ENCODE measurements around the gene CCDC47. TPM values are rescaled to one million over a fixed set of nuclear protein-coding genes. Genes with fewer than 3 reads are reported as not detected.

Gene CCDC47
- total RNA-seq, 6 experiments from 2014 or later, result 45.7 to 69.9 (median 63.6) TPM

DNA sequence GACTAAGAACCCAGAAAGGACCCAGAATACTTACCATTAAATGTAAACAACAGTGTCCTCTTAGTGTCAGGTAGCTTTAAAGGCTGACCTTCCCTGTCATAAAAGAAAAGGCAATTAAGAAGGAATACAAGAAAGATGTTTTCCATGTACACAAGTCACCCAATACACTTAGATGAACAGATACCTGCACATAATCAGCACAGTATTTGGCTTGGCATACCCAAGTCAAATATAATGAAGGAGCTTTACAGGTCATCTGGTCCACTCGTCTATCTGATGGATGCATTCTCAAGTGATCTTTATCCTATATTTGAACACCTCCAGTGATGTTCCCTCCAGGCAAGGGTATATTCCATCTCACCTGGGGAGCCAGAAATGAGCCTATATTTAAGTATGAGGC lies 20.7 kb downstream of the CCDC47 start:
- no peak for TF ChIP-seq POLR2A (IDR thresholded peaks at IDR 0.05)
- TF ChIP-seq, protein P1, sequence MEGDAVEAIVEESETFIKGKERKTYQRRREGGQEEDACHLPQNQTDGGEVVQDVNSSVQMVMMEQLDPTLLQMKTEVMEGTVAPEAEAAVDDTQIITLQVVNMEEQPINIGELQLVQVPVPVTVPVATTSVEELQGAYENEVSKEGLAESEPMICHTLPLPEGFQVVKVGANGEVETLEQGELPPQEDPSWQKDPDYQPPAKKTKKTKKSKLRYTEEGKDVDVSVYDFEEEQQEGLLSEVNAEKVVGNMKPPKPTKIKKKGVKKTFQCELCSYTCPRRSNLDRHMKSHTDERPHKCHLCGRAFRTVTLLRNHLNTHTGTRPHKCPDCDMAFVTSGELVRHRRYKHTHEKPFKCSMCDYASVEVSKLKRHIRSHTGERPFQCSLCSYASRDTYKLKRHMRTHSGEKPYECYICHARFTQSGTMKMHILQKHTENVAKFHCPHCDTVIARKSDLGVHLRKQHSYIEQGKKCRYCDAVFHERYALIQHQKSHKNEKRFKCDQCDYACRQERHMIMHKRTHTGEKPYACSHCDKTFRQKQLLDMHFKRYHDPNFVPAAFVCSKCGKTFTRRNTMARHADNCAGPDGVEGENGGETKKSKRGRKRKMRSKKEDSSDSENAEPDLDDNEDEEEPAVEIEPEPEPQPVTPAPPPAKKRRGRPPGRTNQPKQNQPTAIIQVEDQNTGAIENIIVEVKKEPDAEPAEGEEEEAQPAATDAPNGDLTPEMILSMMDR (IDR thresholded peaks at IDR 0.05), result no peak
- ATAC-seq (no peak), DNase-seq (no peak)
- no peaks in the 10 kb centered on the region for H3K9me3 ChIP-seq
- peaks cover 0 to 61% (median 27%) of the 10 kb centered on the region in 4 donors for H3K36me3 ChIP-seq
- H3K27me3 ChIP-seq, result no peaks in the 10 kb centered on the region
- no peaks in the 10 kb centered on the region for H3K4me1 ChIP-seq
- H3K4me3 ChIP-seq, result no peak overlapping the region
- intact Hi-C loops (cut with DNase I), result no loop called here
- H3K27ac ChIP-seq, result no peak overlapping the region
- 25% methylated on average over 1 of the region's 1 CpG for whole genome bisulfite sequencing (ENCODE audit: insufficient coverage, low coverage, low lambda C conversion rate, missing lambda C conversion rate)

DNA sequence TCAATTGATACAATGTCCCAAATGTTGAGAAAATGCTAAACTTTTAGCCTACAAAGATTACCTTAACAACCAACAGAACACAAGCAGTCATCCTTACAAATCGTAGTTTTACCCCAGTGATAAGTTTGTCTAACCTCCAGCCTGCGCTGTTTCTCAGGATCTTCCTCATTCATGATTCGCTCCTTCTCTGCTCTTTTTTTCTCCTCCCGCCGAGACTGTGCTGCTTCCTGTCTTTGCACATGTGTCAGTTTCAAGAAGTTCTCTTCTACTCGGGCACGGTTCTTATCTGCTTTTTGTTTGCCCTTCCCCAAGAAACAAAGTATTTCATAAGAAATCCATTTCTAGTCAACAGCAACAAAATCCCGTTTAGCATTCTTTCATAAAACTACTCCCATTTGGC lies 21.6 kb downstream of the CCDC47 start:
- DNase-seq, result no peak
- H3K27me3 ChIP-seq, result no peaks in the 10 kb centered on the region
- ATAC-seq, result peak; percentile 34 to 56 (median 42)
- H3K9me3 ChIP-seq, result no peaks in the 10 kb centered on the region
- TF ChIP-seq POLR2A (IDR thresholded peaks at IDR 0.05), result no peak
- TF ChIP-seq, protein P1 (IDR thresholded peaks at IDR 0.05), result no peak
- no peaks in the 10 kb centered on the region for H3K4me1 ChIP-seq
- no peak overlapping the region for H3K4me3 ChIP-seq
- WGBS (ENCODE audit: insufficient coverage, low coverage, low lambda C conversion rate, missing lambda C conversion rate), result 42% methylated on average over 8 of the region's 8 CpGs
- peaks cover 0 to 62% (median 34%) of the 10 kb centered on the region in 4 donors for H3K36me3 ChIP-seq
- intact Hi-C loops (cut with DNase I), result no loop called here
- no peak overlapping the region for H3K27ac ChIP-seq

DNA sequence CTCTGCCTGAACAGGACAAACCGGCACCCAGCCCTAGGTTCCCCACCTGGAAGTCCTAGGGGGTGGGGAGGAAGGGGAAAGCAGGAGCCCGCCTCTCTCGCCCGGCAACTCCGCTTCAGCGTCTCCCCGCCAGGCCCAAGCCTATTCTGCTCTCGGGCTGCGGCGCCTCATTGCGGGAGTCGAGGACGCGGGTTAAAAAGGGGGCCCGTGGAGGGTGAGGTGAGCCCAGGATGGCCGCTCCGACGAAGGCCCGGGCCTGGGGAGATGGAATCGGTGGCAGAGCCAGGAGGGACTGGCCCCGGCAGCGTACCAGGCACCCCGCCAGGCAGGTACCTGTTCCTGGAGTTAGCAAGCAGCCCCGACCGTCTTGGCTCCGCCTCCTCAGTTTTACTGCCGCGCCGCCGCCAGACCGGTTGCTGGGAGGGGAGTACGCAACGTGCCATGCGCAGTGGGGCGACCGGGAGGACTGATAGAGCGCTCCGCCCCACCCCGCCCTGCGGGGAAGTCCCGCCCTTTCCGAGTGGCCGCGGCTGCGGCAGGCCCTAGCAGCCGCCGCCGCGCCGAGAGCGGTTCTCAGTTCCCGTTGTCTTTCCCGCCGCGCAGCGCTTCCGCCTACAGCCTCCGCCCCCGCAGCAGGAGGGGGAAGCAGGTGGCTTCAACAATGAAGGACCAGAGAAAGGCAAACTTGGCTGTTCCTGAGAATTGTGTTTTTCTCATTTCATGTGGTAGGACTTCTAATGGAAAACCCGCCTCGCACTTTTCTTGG lies 31.8 kb downstream of the CCDC47 start, which contains the start of gene STRADA:
Gene STRADA, minus strand, starts transcription at position 392 of the 766 bp plus-strand sequence. CDS start 13,430 bp downstream, outside the sequence.
- ATAC-seq, result peak; percentile 97 to 100 (median 98)
- peak; percentile 99 to 100 (median 100) for DNase-seq
- Histone ChIP-seq H3K27ac (peak within 1 kb of the TSS; percentile 33 to 91 (median 70)), H3K9me3 (no peaks in the 10 kb centered on the region), H3K4me1 (peaks cover 0 to 8% (median 3%) of the 10 kb centered on the region in 4 donors), H3K36me3 (peaks cover 0 to 12% (median 8%) of the 10 kb centered on the region in 4 donors), H3K27me3 (no peaks in the 10 kb centered on the region), H3K4me3 (peak within 1 kb of the TSS; percentile 74 to 97 (median 80))
- TF ChIP-seq, protein P1 (IDR thresholded peaks at IDR 0.05), result no peak
- TF ChIP-seq POLR2A (IDR thresholded peaks at IDR 0.05), result peak; percentile 89
- WGBS (ENCODE audit: insufficient coverage, low coverage, low lambda C conversion rate, missing lambda C conversion rate), result under 1% methylated on average over 41 of the region's 61 CpGs
- intact Hi-C loops (cut with DNase I), result no loop called here

DNA sequence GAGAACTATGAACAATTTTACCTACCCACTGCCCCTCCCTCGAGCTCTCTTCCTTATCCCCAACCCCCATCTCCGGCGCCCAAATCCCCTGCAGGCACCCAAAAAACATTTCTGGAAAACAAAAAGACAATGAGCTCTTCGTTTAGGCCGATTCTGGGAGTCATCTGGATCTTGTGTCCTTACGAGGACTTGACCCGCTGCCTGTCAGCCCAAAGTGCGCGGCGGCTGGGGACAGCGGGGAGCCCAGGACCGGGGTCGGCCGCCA lies 32.3 kb downstream of the CCDC47 start:
- 0% methylated on average over 7 of the region's 14 CpGs for WGBS (ENCODE audit: insufficient coverage, low coverage, low lambda C conversion rate, missing lambda C conversion rate)
- peaks cover 0 to 8% (median 3%) of the 10 kb centered on the region in 4 donors for H3K4me1 ChIP-seq
- DNase-seq, result no peak
- no peak for TF ChIP-seq POLR2A (IDR thresholded peaks at IDR 0.05)
- TF ChIP-seq, protein P1 (IDR thresholded peaks at IDR 0.05), result no peak
- no peaks in the 10 kb centered on the region for H3K27me3 ChIP-seq
- no peaks in the 10 kb centered on the region for H3K9me3 ChIP-seq
- peak overlapping the region; percentile 33 to 91 (median 70) for H3K27ac ChIP-seq
- peak in 3 of 4 donors; percentile 26 to 52 (median 31) for ATAC-seq
- peak overlapping the region; percentile 74 to 97 (median 80) for H3K4me3 ChIP-seq
- H3K36me3 ChIP-seq, result peaks cover 0 to 7% (median 5%) of the 10 kb centered on the region in 4 donors
- intact Hi-C loops (cut with DNase I), result no loop called here

Measured in right lobe of liver (tissue), 6 donors.